SU-DHL-6 (cell line): ENCODE measurements around the gene FHIP1B.

Experiments used
- CTCF ChIP-seq: fragments of 200-600 bp; sonication (generic); IDR thresholded peaks from one replicate; pipeline ENCODE4 v1.5.1; 2017; ENCODE audit warnings: antibody characterized with exemption, mild to moderate bottlenecking, low read length, moderate library complexity; ENCODE audit not compliant: insufficient read depth, poor library complexity, severe bottlenecking
- EZH2phosphoT487 ChIP-seq: fragments of 200-600 bp; sonication (generic), shearing (Covaris generic); conservative IDR thresholded peaks from 2 replicates; pipeline ENCODE4 v1.6.1; 2018; ENCODE audit warnings: mild to moderate bottlenecking, antibody characterized with exemption, low read length, moderate library complexity, mixed read lengths

GRCh38 chr11:6206456-6207180, 27.8 kb downstream of the FHIP1B start:
- no peak for TF ChIP-seq CTCF
- TF ChIP-seq EZH2phosphoT487, result no peak
